Naive B cell (primary cell): ENCODE results near the gene TMPRSS13. TPM values are rescaled to one million over a fixed set of nuclear protein-coding genes. Genes with fewer than 3 reads are reported as not detected.

Experiments used
- ATAC-seq, 2 donors: fragments of 150-1000 bp; cut with Tn5 transposase; 2 replicates each; pipeline ENCODE4 v1.10.0; 2021; ENCODE audit warnings: low read depth in 2 of 2, mild to moderate bottlenecking in 2 of 2, moderate library complexity in 2 of 2
- DNase-seq: peaks from one replicate; pipeline ENCODE4 v3.0.0; 2022
- H3K27ac Mint-ChIP-seq, 6 donors: one replicate each; pipeline ENCODE4 v1.8.0; 2020 to 2022; ENCODE audit warnings: mild to moderate bottlenecking in 6 of 6, mixed read lengths in 6 of 6, moderate library complexity in 5 of 6, inconsistent platforms in 2 of 6
- H3K27me3 Mint-ChIP-seq, 3 donors: one replicate each; pipeline ENCODE4 v1.8.0; 2021 to 2022; ENCODE audit warnings: mixed read lengths in 3 of 3, mild to moderate bottlenecking in 1 of 3
- H3K36me3 Mint-ChIP-seq, 2 donors: one replicate each; pipeline ENCODE4 v1.8.0; 2020 to 2022; ENCODE audit warnings: mixed read lengths in 2 of 2, inconsistent platforms in 1 of 2, mild to moderate bottlenecking in 1 of 2
- H3K4me1 Mint-ChIP-seq, 3 donors: one replicate each; pipeline ENCODE4 v1.8.0; 2020 to 2022; ENCODE audit warnings: mixed read lengths in 3 of 3, inconsistent platforms in 1 of 3, mild to moderate bottlenecking in 1 of 3, moderate library complexity in 1 of 3
- H3K4me3 Mint-ChIP-seq, 8 donors: one replicate each; pipeline ENCODE4 v1.8.0; 2020 to 2022; ENCODE audit warnings: mild to moderate bottlenecking in 8 of 8, mixed read lengths in 8 of 8, moderate library complexity in 8 of 8, inconsistent platforms in 2 of 8
- H3K9me3 Mint-ChIP-seq, 7 donors: one replicate each; pipeline ENCODE4 v1.8.0; 2020 to 2022; ENCODE audit warnings: mixed read lengths in 7 of 7, mild to moderate bottlenecking in 5 of 7, inconsistent platforms in 2 of 7, moderate library complexity in 1 of 7
- polyA plus RNA-seq, 6 donors: library from polyadenylated mRNA; unstranded; fragments of 300-500 nt; fragmentation: Illumina TruSeq; gene quantifications; one replicate each; pipeline ENCODE4 v1.2.3, GENCODE V29; 2021; ENCODE audit warnings: low read depth in 6 of 6

The TMPRSS13 gene
- polyA plus RNA-seq, 6 donors from 2014 or later, result 0.24 to 0.87 (median 0.84) TPM; not detected in 1

DNA sequence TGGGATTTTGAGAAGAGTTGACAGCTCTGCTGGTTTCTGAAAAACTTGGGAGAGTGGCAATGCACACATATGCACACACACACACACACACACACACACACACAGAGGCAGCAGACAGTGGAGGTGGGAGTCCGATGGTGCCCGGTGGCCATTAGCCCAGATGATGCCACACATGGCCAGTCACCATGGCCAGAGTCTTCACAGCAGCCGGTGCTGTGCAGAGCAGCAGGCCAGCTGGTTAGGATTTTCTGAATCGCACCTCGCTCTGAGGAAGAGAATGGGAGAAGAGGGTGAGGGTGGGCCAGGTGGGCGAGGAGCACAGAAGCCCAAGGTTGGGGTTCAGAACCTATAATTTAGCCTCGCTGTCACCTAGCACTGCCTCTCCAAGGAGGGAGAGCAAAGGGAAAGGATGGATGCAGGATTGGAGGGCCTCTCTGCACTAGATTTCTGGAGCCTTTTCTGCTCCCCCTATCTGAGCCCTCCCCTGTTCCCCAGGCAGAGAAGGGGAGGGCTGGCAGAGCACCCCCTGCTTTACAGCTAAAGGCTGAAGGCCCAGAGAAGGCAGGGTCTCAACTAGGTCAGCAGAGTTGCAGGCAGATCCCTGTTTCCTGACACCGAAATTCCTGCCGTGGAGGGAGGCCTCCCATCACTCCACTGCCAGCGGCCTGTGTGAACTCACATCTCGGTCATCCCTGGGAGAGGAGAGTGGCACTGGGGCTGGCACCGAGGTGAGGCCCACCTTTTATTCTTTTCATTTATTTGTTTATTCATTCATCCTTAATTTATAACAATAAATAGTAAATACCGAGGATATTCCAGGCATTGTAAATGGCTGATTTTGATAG lies 27.0 kb downstream of the TMPRSS13 start:
- Mint-ChIP-seq H3K27me3 (peaks cover 0 to 4% (median under 1%) of the 10 kb centered on the region in 3 donors), H3K36me3 (no peaks in the 10 kb centered on the region), H3K4me1 (peaks cover 16 to 35% (median 23%) of the 10 kb centered on the region in 3 donors), H3K4me3 (no peak overlapping the region), H3K27ac (peak overlapping the region; percentile 26 to 92 (median 76)), H3K9me3 (no peaks in the 10 kb centered on the region)
- no peak for ATAC-seq
- DNase-seq, result no peak

DNA sequence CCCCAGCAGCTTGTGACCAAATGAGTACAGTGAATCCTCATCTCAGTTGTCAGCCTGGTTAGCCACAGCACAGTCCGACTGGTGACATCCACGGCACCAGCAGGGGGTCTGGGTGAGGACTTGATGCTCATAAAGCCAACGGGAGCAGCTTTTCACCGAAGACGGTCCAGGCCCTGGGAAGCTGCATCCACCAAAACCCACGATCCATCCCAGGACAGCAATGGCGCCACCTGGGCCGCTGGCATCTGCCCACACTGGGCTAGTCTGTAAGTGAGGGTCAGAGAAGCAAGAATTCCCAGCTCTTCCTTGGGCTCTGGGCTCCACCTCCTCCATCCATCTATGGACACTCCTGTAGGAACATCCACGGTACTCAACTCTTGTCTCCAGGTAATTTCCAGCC lies 27.6 kb downstream of the TMPRSS13 start:
- no peak for DNase-seq
- H3K27me3 Mint-ChIP-seq, result peaks cover under 1 to 4% (median 4%) of the 10 kb centered on the region in 3 donors
- H3K27ac Mint-ChIP-seq, result peak overlapping the region; percentile 26 to 92 (median 58)
- no peaks in the 10 kb centered on the region for H3K9me3 Mint-ChIP-seq
- H3K4me3 Mint-ChIP-seq, result no peak overlapping the region
- no peaks in the 10 kb centered on the region for H3K36me3 Mint-ChIP-seq
- ATAC-seq, result no peak
- H3K4me1 Mint-ChIP-seq, result peaks cover 20 to 35% (median 23%) of the 10 kb centered on the region in 3 donors

DNA sequence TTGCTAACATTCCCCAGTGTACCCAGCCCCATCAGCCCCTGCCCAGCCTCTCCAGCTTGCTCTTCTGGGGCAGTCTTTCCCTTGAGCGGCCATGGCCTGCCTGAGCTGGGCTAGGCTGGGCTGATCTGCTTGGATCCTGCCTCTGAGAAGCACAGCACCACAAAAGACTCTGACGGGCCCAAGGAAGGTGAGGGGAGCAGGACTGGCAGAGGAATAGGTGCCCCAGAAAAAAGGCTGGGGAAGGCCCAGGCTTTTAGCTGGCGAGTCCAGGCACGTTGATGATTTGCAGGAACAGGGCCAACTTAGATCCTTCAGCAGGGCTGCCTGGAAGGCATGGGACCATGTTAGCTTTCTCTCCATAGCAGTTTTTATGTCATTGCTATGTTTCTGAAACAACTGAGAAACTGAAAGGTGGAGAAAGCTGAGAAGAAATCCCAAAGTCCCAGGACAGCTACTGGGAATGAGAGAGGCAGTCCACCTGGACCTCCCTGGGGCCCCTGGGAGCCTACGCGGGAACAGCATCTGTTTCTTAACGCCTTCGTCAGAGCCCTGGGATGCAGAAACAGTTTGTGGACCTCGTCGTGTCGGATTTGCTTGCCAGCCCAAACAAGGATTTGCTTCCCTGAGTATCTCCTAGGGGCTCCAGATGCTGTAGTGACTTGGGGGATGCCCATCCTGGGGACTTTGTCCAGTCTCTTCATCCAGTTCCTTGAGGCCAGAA lies 28.3 kb downstream of the TMPRSS13 start:
- DNase-seq (no peak), ATAC-seq (no peak)
- H3K36me3 Mint-ChIP-seq, result no peaks in the 10 kb centered on the region
- peaks cover 0 to 9% (median 7%) of the 10 kb centered on the region in 3 donors for H3K27me3 Mint-ChIP-seq
- peak overlapping the region; percentile 89 to 97 (median 94) for H3K27ac Mint-ChIP-seq
- H3K4me3 Mint-ChIP-seq, result peak overlapping the region in 2 of 8 donors; percentile 69 to 83
- H3K9me3 Mint-ChIP-seq, result no peaks in the 10 kb centered on the region
- H3K4me1 Mint-ChIP-seq, result peaks cover 23 to 35% (median 24%) of the 10 kb centered on the region in 3 donors

DNA sequence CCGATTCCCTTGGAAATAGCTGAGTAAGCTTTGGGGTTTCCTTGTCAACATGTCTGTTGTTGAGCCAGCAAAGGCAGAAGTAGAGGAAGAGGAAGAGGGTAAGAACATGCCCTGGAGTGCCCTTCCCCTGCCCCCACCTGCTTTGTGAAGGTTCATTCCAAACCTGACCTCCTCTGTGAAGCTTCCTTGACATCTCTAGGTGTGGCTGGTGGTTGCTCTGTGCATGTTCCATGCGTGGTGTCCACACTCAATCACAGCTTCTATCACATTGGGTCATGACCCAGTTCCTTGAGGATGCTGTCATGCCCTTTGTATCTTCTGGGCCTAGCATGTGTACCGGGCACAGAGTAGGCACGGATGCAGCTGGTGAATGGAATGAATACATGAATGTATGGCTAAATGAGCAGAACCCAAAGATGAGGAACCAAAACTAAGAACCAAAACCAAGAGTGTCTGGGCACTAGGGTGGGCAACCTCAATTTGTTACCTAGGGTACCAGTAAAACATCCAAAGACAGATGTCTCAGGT lies 29.0 kb downstream of the TMPRSS13 start:
- ATAC-seq, result peak; percentile 90 to 93
- Mint-ChIP-seq H3K36me3 (no peaks in the 10 kb centered on the region), H3K4me3 (peak overlapping the region in 5 of 8 donors; percentile 27 to 83 (median 45)), H3K4me1 (peaks cover 23 to 35% (median 24%) of the 10 kb centered on the region in 3 donors), H3K9me3 (no peaks in the 10 kb centered on the region), H3K27me3 (peaks cover 0 to 11% (median 9%) of the 10 kb centered on the region in 3 donors), H3K27ac (peak overlapping the region; percentile 89 to 97 (median 94))
- peak; percentile 75 for DNase-seq

DNA sequence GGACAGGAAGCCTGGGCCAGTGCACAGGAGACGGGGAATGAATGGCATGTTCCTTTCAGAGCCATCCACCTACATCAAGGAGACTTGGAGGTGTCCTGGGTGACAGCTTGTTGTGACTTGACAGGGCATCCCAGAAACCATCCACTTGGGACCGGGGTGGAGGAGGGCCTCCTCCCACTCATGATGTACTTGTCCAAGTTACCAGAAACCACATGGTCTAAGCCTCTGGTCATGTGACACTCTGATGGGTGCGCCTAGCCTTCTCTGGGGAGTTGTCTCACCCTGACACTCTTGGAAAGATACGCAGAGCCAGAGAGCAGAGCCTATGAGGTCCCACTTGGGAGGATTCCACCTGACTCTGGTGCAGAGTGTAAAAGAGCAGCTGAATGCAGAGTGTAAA lies 31.1 kb downstream of the TMPRSS13 start:
- H3K27me3 Mint-ChIP-seq, result peaks cover 6 to 24% (median 23%) of the 10 kb centered on the region in 3 donors
- H3K4me3 Mint-ChIP-seq, result no peak overlapping the region
- H3K27ac Mint-ChIP-seq, result peak overlapping the region in 1 of 6 donors; percentile 52
- DNase-seq (no peak), ATAC-seq (no peak)
- H3K36me3 Mint-ChIP-seq, result peaks cover 0 to 4% of the 10 kb centered on the region in 2 donors
- H3K9me3 Mint-ChIP-seq, result peaks cover 0 to 5% (median under 1%) of the 10 kb centered on the region in 7 donors
- H3K4me1 Mint-ChIP-seq, result peaks cover 23 to 35% (median 24%) of the 10 kb centered on the region in 3 donors

DNA sequence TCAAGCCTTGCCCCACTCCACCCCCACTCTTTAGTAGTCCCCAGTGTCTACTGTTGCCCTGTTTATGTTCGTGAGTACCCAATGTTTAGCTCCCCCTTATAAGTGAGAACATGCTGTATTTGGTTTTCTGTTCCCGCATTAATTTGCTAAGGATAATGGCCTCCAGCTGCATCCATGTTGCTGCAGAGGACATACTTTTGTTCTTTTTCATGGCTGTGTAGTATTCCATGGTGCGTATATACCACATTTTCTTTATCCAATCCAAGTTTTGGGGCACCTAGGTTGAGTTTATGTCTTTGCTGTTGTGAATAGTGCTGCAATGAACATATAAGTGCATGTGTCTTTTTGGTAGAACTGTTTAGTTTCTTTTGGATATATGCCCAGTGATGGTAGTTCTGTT lies 36.6 kb downstream of the TMPRSS13 start:
- no peak for DNase-seq
- Mint-ChIP-seq H3K27ac (no peak overlapping the region), H3K9me3 (peaks cover 0 to 32% (median 18%) of the 10 kb centered on the region in 7 donors), H3K4me1 (peaks cover 0 to 9% (median 0%) of the 10 kb centered on the region in 3 donors), H3K27me3 (peaks cover 32 to 58% (median 52%) of the 10 kb centered on the region in 3 donors), H3K4me3 (no peak overlapping the region), H3K36me3 (peaks cover 0 to 11% of the 10 kb centered on the region in 2 donors)
- ATAC-seq, result no peak

DNA sequence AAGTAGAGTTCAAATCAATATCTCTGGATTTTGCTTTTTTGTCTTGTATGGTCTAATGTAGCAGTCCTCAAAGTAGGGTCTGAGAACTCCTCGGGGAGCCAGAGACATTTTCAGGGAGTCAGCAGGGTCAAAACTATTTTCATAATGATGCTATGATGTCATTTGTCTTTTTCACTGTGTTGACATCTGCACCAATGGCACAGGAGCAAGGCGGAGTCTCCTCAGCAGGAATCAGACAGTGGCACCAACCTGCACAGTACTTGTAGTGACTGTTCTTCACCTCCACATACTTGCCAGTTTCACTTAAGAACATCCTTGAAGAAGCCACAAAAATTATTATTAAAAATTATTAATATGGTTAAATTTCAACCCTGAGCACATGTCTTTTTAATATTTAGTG lies 37.8 kb downstream of the TMPRSS13 start:
- Mint-ChIP-seq H3K36me3 (peaks cover 0 to 11% of the 10 kb centered on the region in 2 donors), H3K9me3 (peaks cover 0 to 32% (median 18%) of the 10 kb centered on the region in 7 donors), H3K4me3 (no peak overlapping the region), H3K4me1 (peaks cover 0 to 2% (median 0%) of the 10 kb centered on the region in 3 donors), H3K27me3 (peaks cover 32 to 65% (median 51%) of the 10 kb centered on the region in 3 donors), H3K27ac (no peak overlapping the region)
- no peak for DNase-seq
- ATAC-seq, result no peak

DNA sequence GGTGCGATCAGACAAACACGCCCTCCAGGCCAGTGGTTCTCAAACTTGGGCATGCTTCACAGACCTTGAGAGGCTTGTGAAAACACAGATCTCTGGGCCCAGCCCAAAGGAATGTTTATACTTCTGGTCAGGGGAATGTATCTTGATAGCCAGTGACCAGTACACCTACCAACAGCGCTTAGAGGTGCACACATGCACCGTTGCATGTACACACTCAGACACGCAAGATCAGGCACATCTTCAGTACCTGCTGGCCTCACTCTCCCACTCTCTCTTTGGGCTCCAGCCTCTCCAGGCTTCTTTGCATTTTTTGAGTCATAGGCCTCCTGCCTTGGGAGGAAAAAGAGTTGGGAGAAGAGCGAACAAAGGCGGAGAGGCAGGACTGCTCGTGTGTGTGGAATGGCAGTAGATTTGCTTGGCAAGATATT lies 41.0 kb downstream of the TMPRSS13 start:
- H3K4me3 Mint-ChIP-seq, result no peak overlapping the region
- no peak for ATAC-seq
- peaks cover 0 to 8% of the 10 kb centered on the region in 2 donors for H3K36me3 Mint-ChIP-seq
- peaks cover 0 to 27% (median 18%) of the 10 kb centered on the region in 7 donors for H3K9me3 Mint-ChIP-seq
- H3K27me3 Mint-ChIP-seq, result peaks cover 31 to 60% (median 54%) of the 10 kb centered on the region in 3 donors
- no peak for DNase-seq
- no peaks in the 10 kb centered on the region for H3K4me1 Mint-ChIP-seq
- H3K27ac Mint-ChIP-seq, result peak overlapping the region in 1 of 6 donors; percentile 44

DNA sequence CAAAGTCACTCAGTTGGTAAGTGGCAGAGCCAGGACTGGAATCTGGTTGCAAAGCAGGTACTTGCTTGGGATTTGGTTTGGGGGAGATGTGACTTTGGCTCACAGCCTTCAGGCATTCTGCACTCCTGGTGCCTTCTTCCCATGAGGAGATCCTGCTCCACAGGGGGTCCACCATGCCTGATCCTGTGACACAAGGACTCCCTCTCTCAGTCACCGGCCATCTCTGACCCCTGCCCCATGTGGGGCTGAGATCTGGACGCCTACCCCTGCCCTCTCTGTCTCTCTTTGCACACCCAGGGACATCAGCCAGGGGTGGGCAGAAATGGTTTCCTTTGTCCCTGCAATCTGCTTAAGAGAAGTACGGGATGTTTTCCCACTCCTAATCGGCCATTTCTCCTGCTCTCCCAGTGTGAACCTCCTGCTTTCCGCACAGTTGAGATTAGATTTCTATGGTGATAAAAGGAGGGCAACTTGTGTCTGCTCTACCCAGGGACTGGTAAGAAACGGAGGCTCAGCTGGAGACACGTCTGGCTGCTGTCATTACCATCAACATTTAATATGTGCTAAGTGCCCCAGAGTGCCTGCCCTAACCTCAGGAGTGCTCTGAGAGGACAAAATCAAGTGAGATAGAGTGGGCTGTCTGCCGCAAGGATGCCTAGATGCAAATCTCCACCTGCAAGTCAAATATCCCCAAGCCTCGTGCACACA lies 41.6 kb downstream of the TMPRSS13 start:
- DNase-seq (no peak), ATAC-seq (no peak)
- H3K9me3 Mint-ChIP-seq, result peaks cover 0 to 22% (median 13%) of the 10 kb centered on the region in 7 donors
- H3K27ac Mint-ChIP-seq, result no peak overlapping the region
- peaks cover 29 to 57% (median 49%) of the 10 kb centered on the region in 3 donors for H3K27me3 Mint-ChIP-seq
- peak overlapping the region in 1 of 8 donors; percentile 4 for H3K4me3 Mint-ChIP-seq
- H3K4me1 Mint-ChIP-seq, result no peaks in the 10 kb centered on the region
- H3K36me3 Mint-ChIP-seq, result peaks cover 0 to 2% of the 10 kb centered on the region in 2 donors

DNA sequence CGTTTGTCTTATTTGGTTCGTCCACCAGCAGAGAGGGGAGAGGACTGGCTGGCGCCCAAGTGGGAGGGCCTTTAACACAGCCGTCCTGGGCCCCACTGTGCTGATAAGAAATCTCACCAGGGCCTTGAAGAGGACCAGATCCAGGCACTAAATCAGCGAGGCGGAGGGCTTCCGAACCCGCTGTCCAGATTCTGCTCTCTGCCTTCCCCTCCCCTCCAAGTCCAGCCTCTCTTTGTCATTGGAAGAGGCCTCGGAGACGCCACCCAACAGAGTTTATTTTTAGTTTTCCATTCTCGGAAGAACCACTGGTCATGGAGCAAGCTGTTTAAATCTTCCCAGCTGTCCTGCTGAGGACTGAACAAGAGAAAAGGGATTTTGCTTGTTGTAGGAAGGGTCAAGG lies 43.4 kb downstream of the TMPRSS13 start:
- H3K9me3 Mint-ChIP-seq, result peaks cover 0 to 15% (median 8%) of the 10 kb centered on the region in 7 donors
- H3K27ac Mint-ChIP-seq, result no peak overlapping the region
- ATAC-seq, result no peak
- no peak overlapping the region for H3K4me3 Mint-ChIP-seq
- H3K36me3 Mint-ChIP-seq, result no peaks in the 10 kb centered on the region
- H3K4me1 Mint-ChIP-seq, result no peaks in the 10 kb centered on the region
- no peak for DNase-seq
- H3K27me3 Mint-ChIP-seq, result peaks cover 37 to 60% (median 57%) of the 10 kb centered on the region in 3 donors

DNA sequence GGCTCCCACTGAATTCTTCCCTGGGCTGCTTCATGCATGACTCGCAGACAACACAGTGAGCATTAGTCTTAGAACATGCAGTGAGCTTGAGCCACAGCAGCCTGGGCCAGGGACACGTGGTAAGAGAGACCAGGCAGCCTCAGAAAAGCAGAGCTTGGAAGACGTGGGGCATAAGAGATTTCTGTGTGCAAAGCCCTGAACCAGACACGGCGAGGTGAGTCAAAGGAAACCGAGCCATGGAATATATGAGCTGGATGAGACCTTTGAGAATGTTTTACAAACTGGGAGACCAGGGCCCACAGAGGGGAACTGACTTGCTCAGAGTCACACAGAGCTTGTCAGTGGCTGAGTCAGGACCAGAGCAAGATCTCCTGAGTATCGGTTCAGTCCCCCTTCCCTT lies 44.2 kb downstream of the TMPRSS13 start:
- ATAC-seq, result no peak

DNA sequence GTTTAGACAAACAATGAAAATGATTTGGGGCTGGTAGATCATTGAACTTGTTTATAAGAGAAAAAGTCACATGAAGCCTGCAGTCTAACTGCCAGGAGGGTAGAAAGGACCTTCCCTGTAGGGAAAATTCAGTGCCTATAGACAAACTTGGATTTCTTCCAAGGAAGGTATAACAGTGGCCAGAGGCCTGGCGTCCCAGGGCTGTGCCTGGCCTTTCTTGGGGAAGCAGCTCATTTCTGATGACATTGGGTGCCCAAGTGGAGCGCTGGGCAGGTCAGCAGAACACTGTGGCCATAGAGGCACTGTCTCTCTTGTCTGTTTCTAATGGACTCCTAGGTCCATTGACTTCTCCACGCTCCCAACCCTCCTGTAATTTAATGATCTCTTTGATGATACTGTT lies 46.1 kb downstream of the TMPRSS13 start:
- H3K4me1 Mint-ChIP-seq, result no peaks in the 10 kb centered on the region
- peaks cover 0 to 9% of the 10 kb centered on the region in 2 donors for H3K36me3 Mint-ChIP-seq
- H3K9me3 Mint-ChIP-seq, result peaks cover 0 to 6% (median 3%) of the 10 kb centered on the region in 7 donors
- peaks cover 49 to 76% (median 64%) of the 10 kb centered on the region in 3 donors for H3K27me3 Mint-ChIP-seq
- no peak overlapping the region for H3K4me3 Mint-ChIP-seq
- peak overlapping the region in 1 of 6 donors; percentile 30 for H3K27ac Mint-ChIP-seq
- DNase-seq (no peak), ATAC-seq (no peak)

More for the DNA sequence above, 44.2 kb downstream of the TMPRSS13 start:
- Mint-ChIP-seq H3K9me3 (peaks cover 0 to 10% (median 4%) of the 10 kb centered on the region in 7 donors), H3K27me3 (peaks cover 43 to 66% (median 61%) of the 10 kb centered on the region in 3 donors), H3K36me3 (no peaks in the 10 kb centered on the region), H3K27ac (no peak overlapping the region), H3K4me3 (no peak overlapping the region), H3K4me1 (no peaks in the 10 kb centered on the region)
- no peak for DNase-seq
